UCSD-AML1 (cell line): ENCODE results near the gene C2orf68.
A peak's percentile ranks its signal among the peaks of the same experiment; 100 is the strongest.
"Not testable (repeated sequence)": the region's sequence is repeated elsewhere in the genome, so short reads cannot be mapped to it uniquely, and the experiment has no call there.

Experiments
- DNase-seq: peaks from one replicate; lab custom pipeline; 2025; ENCODE audit not compliant: unreplicated experiment; lab: John Stamatoyannopoulos, UW

C2orf68 gene

GRCh38 chr2:85599468-85600234 is 12.2 kb downstream of the C2orf68 start:
- DNase-seq = peak; percentile 32

GRCh38 chr2:85598594-85599340 is 13.1 kb downstream of the C2orf68 start:
- no peak for DNase-seq

GRCh38 chr2:85597241-85597640 is 14.6 kb downstream of the C2orf68 start:
- no peak for DNase-seq

- DNase-seq = no peak
Measured at GRCh38 chr2:85596486-85597143, 15.3 kb downstream of the C2orf68 start.

GRCh38 chr2:85596026-85596333 is 15.9 kb downstream of the C2orf68 start:
- DNase-seq = no peak

- DNase-seq = peak; percentile 91
Measured at GRCh38 chr2:85595301-85596025, 16.4 kb downstream of the C2orf68 start, which contains the start of gene RNF181. TSS of gene RNF181 (plus strand) at chr2:85595745. CDS start at chr2:85595764, 19 bp downstream.

GRCh38 chr2:85594715-85595300 is 17.1 kb downstream of the C2orf68 start:
- DNase-seq = no peak

- no peak for DNase-seq
Measured at GRCh38 chr2:85593023-85593422, 18.8 kb downstream of the C2orf68 start.

GRCh38 chr2:85592299-85592698 is 19.6 kb downstream of the C2orf68 start:
- DNase-seq = not testable (repeated sequence)

- no peak for DNase-seq
Measured at GRCh38 chr2:85591563-85591962, 20.3 kb downstream of the C2orf68 start.

- DNase-seq = no peak
Measured at GRCh38 chr2:85590950-85591349, 20.9 kb downstream of the C2orf68 start.

- DNase-seq = peak; percentile 35
Measured at GRCh38 chr2:85589982-85590791, 21.7 kb downstream of the C2orf68 start.

- no peak for DNase-seq
Measured at GRCh38 chr2:85589181-85589580, 22.7 kb downstream of the C2orf68 start.

GRCh38 chr2:85588645-85589044 is 23.2 kb downstream of the C2orf68 start:
- DNase-seq = no peak

- peak; percentile 27 for DNase-seq
Measured at GRCh38 chr2:85588236-85588635, 23.6 kb downstream of the C2orf68 start.

GRCh38 chr2:85585781-85586105 is 26.1 kb downstream of the C2orf68 start:
- DNase-seq = no peak

- DNase-seq = peak; percentile 67
Measured at GRCh38 chr2:85584857-85585780, 26.7 kb downstream of the C2orf68 start.

- no peak for DNase-seq
Measured at GRCh38 chr2:85584354-85584856, 27.5 kb downstream of the C2orf68 start, which contains the start of gene VAMP5. TSS of gene VAMP5 (plus strand) at chr2:85584431. CDS start at chr2:85584491, 60 bp downstream.
